ENCODE data around the gene CLEC17A. TPM values are rescaled to one million over a fixed set of nuclear protein-coding genes. Genes with fewer than 3 reads are reported as not detected.
"Not testable (repeated sequence)": the region's sequence is repeated elsewhere in the genome, so short reads cannot be mapped to it uniquely, and the experiment has no call there.

CLEC17A gene
- total RNA-seq, 2 donors from 2014 or later: 0.29 to 0.46 TPM

- no peaks in the 10 kb centered on the region for H3K9me3 Mint-ChIP-seq
- H3K4me3 Mint-ChIP-seq: no peak overlapping the region
- DNase-seq (no peak), ATAC-seq (replicated peaks in 1 of 2) (no peak)
- H3K27ac Mint-ChIP-seq: no peak overlapping the region
- peaks cover 27% of the 10 kb centered on the region for H3K4me1 Mint-ChIP-seq (ENCODE audit: low read depth)
- H3K27me3 Mint-ChIP-seq (ENCODE audit: low read depth): no peaks in the 10 kb centered on the region
- peaks cover 0 to 1% of the 10 kb centered on the region in 2 donors for H3K36me3 Mint-ChIP-seq (ENCODE audit: insufficient read depth in 2 of 2)
These were observed 6.5 kb upstream of the CLEC17A start for GRCh38 chr19:14576363-14576762.

GRCh38 chr19:14577264-14577663 lies 5.6 kb upstream of the CLEC17A start:
- DNase-seq (no peak), ATAC-seq (replicated peaks in 1 of 2) (no peak)
- Mint-ChIP-seq H3K4me1 (ENCODE audit: low read depth) (peaks cover 27% of the 10 kb centered on the region), H3K36me3 (ENCODE audit: insufficient read depth in 2 of 2) (no peaks in the 10 kb centered on the region), H3K27me3 (ENCODE audit: low read depth) (no peaks in the 10 kb centered on the region), H3K4me3 (no peak overlapping the region), H3K27ac (no peak overlapping the region), H3K9me3 (no peaks in the 10 kb centered on the region)

- Mint-ChIP-seq H3K27me3 (ENCODE audit: low read depth) (no peaks in the 10 kb centered on the region), H3K36me3 (ENCODE audit: insufficient read depth in 2 of 2) (no peaks in the 10 kb centered on the region), H3K27ac (no peak overlapping the region), H3K4me3 (no peak overlapping the region), H3K4me1 (ENCODE audit: low read depth) (peaks cover 27% of the 10 kb centered on the region), H3K9me3 (no peaks in the 10 kb centered on the region)
- DNase-seq: no peak
- ATAC-seq (replicated peaks in 1 of 2): no peak
These were observed 4.9 kb upstream of the CLEC17A start for GRCh38 chr19:14577885-14578427.

GRCh38 chr19:14580623-14581237 lies 2.2 kb upstream of the CLEC17A start:
- H3K4me1 Mint-ChIP-seq (ENCODE audit: low read depth): peaks cover 30% of the 10 kb centered on the region
- ATAC-seq (replicated peaks in 1 of 2) (peak in 1 of 2 donors; percentile 6), DNase-seq (peak; percentile 50 to 54)
- no peak overlapping the region for H3K4me3 Mint-ChIP-seq
- no peaks in the 10 kb centered on the region for H3K9me3 Mint-ChIP-seq
- H3K27me3 Mint-ChIP-seq (ENCODE audit: low read depth): no peaks in the 10 kb centered on the region
- H3K27ac Mint-ChIP-seq: no peak overlapping the region
- H3K36me3 Mint-ChIP-seq (ENCODE audit: insufficient read depth in 2 of 2): no peaks in the 10 kb centered on the region

- not testable (repeated sequence) for H3K36me3 Mint-ChIP-seq (ENCODE audit: insufficient read depth in 2 of 2); H3K4me3 Mint-ChIP-seq; H3K27me3 Mint-ChIP-seq (ENCODE audit: low read depth); H3K27ac Mint-ChIP-seq; H3K9me3 Mint-ChIP-seq; DNase-seq; ATAC-seq (replicated peaks in 1 of 2)
- H3K4me1 Mint-ChIP-seq (ENCODE audit: low read depth): peaks cover 46% of the 10 kb centered on the region
These were observed 1.5 kb downstream of the CLEC17A start for GRCh38 chr19:14584372-14584771.

- H3K4me1 Mint-ChIP-seq (ENCODE audit: low read depth): peaks cover 46% of the 10 kb centered on the region
- H3K4me3 Mint-ChIP-seq: peak overlapping the region in 1 of 2 donors; percentile 52
- ATAC-seq (replicated peaks in 1 of 2) (peak; percentile 95), DNase-seq (peak; percentile 73 to 82)
- H3K36me3 Mint-ChIP-seq (ENCODE audit: insufficient read depth in 2 of 2); H3K27me3 Mint-ChIP-seq (ENCODE audit: low read depth); H3K9me3 Mint-ChIP-seq; H3K27ac Mint-ChIP-seq: not testable (repeated sequence)
These were observed 2.3 kb downstream of the CLEC17A start for GRCh38 chr19:14585187-14585586.

- H3K36me3 Mint-ChIP-seq (ENCODE audit: insufficient read depth in 2 of 2); H3K9me3 Mint-ChIP-seq; H3K27me3 Mint-ChIP-seq (ENCODE audit: low read depth); H3K27ac Mint-ChIP-seq: not testable (repeated sequence)
- ATAC-seq (replicated peaks in 1 of 2): peak; percentile 61 to 65
- Mint-ChIP-seq H3K4me3 (peak overlapping the region in 1 of 2 donors; percentile 20), H3K4me1 (ENCODE audit: low read depth) (peaks cover 29% of the 10 kb centered on the region)
- DNase-seq: peak; percentile 27 to 63
These were observed 6.5 kb downstream of the CLEC17A start for GRCh38 chr19:14589433-14589832.

- no peak overlapping the region for H3K4me3 Mint-ChIP-seq
- H3K27ac Mint-ChIP-seq: no peak overlapping the region
- no peak for ATAC-seq (replicated peaks in 1 of 2)
- H3K9me3 Mint-ChIP-seq: peaks cover 6 to 7% of the 10 kb centered on the region in 2 donors
- H3K27me3 Mint-ChIP-seq (ENCODE audit: low read depth): peaks cover 11% of the 10 kb centered on the region
- no peak for DNase-seq
- H3K36me3 Mint-ChIP-seq (ENCODE audit: insufficient read depth in 2 of 2): peaks cover 6 to 8% of the 10 kb centered on the region in 2 donors
- H3K4me1 Mint-ChIP-seq (ENCODE audit: low read depth): no peaks in the 10 kb centered on the region
These were observed 12.7 kb downstream of the CLEC17A start for GRCh38 chr19:14595558-14595957.

- H3K4me3 Mint-ChIP-seq: no peak overlapping the region
- ATAC-seq (replicated peaks in 1 of 2) (no peak), DNase-seq (no peak)
- no peak overlapping the region for H3K27ac Mint-ChIP-seq
- H3K27me3 Mint-ChIP-seq (ENCODE audit: low read depth): peaks cover 11% of the 10 kb centered on the region
- peaks cover 6 to 9% of the 10 kb centered on the region in 2 donors for H3K9me3 Mint-ChIP-seq
- H3K36me3 Mint-ChIP-seq (ENCODE audit: insufficient read depth in 2 of 2): peaks cover 6 to 8% of the 10 kb centered on the region in 2 donors
- peaks cover 16% of the 10 kb centered on the region for H3K4me1 Mint-ChIP-seq (ENCODE audit: low read depth)
These were observed 16.8 kb downstream of the CLEC17A start for GRCh38 chr19:14599548-14600147.

- Mint-ChIP-seq H3K9me3 (peaks cover 0 to 1% of the 10 kb centered on the region in 2 donors), H3K4me3 (peak overlapping the region; percentile 4 to 31), H3K36me3 (ENCODE audit: insufficient read depth in 2 of 2) (no peaks in the 10 kb centered on the region), H3K27me3 (ENCODE audit: low read depth) (no peaks in the 10 kb centered on the region), H3K27ac (peak overlapping the region; percentile 85), H3K4me1 (ENCODE audit: low read depth) (peaks cover 16% of the 10 kb centered on the region)
- peak; percentile 28 to 51 for ATAC-seq (replicated peaks in 1 of 2)
- peak in 1 of 2 donors; percentile 14 for DNase-seq
These were observed 21.1 kb downstream of the CLEC17A start for GRCh38 chr19:14603990-14604387.

- Mint-ChIP-seq H3K27ac (no peak overlapping the region), H3K9me3 (peaks cover 0 to 1% of the 10 kb centered on the region in 2 donors), H3K27me3 (ENCODE audit: low read depth) (no peaks in the 10 kb centered on the region), H3K4me3 (no peak overlapping the region), H3K4me1 (ENCODE audit: low read depth) (peaks cover 16% of the 10 kb centered on the region), H3K36me3 (ENCODE audit: insufficient read depth in 2 of 2) (no peaks in the 10 kb centered on the region)
- DNase-seq: no peak
- no peak for ATAC-seq (replicated peaks in 1 of 2)
These were observed 23.7 kb downstream of the CLEC17A start for GRCh38 chr19:14606627-14607026.

GRCh38 chr19:14611051-14611450 lies 28.2 kb downstream of the CLEC17A start:
- ATAC-seq (replicated peaks in 1 of 2): no peak
- no peaks in the 10 kb centered on the region for H3K9me3 Mint-ChIP-seq
- H3K4me3 Mint-ChIP-seq: no peak overlapping the region

GRCh38 chr19:14612242-14612641 lies 29.4 kb downstream of the CLEC17A start:
- H3K27me3 Mint-ChIP-seq (ENCODE audit: low read depth); H3K27ac Mint-ChIP-seq; DNase-seq; H3K4me3 Mint-ChIP-seq; H3K9me3 Mint-ChIP-seq; ATAC-seq (replicated peaks in 1 of 2); H3K36me3 Mint-ChIP-seq (ENCODE audit: insufficient read depth in 2 of 2); H3K4me1 Mint-ChIP-seq (ENCODE audit: low read depth): not testable (repeated sequence)

More at GRCh38 chr19:14611051-14611450, 28.2 kb downstream of the CLEC17A start:
- Mint-ChIP-seq H3K4me1 (ENCODE audit: low read depth) (peaks cover 9% of the 10 kb centered on the region), H3K36me3 (ENCODE audit: insufficient read depth in 2 of 2) (no peaks in the 10 kb centered on the region), H3K27ac (no peak overlapping the region), H3K27me3 (ENCODE audit: low read depth) (peaks cover under 1% of the 10 kb centered on the region)
- DNase-seq: no peak

All from activated T-cell treated with anti-CD3 and anti-CD28 coated beads, Interleukin-2, amount 50 U/mL, for 72 hours (primary cell).